ENCODE measurements around the gene SETBP1.

Gene SETBP1

DNA sequence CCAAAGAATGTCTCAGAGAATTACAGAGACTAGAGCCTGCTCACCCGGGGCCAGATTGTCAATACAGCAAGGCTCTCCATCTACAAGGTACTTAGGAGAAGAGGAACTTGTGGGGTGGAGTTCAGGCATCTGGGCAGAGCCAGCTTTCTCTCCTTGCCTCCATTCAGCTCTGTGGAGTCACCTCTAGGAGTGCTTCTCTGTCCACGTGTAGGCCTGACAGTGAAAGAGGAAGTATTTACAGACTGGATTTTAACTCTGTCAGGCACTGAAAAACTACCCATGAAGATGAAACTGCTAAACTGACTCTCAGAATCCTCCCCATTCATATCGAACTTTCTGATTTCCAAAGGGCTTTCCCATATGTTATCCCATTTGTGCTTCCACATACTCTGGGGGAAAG is 315.6 kb downstream of the SETBP1 start:
- DNase-seq: no peak

DNA sequence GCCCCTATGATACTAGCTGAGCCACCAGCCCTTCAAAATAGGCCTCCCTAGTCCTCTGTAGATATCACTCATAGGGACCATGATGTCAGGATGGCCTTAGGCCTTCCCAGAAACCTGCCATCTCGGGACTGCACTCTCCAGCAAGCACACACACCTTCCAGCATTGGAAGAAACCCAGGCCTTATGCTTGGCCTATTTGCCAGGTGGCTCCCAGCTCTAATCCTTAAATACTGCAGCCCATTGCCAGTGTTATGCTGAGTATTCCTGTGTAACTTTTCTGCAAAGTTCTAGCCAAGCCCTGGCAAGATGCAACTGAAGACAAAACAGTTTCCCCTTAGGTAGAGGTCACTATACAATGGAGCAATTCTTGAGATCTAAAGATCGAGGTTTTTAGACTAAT is 316.5 kb downstream of the SETBP1 start:
- no peak for DNase-seq

DNA sequence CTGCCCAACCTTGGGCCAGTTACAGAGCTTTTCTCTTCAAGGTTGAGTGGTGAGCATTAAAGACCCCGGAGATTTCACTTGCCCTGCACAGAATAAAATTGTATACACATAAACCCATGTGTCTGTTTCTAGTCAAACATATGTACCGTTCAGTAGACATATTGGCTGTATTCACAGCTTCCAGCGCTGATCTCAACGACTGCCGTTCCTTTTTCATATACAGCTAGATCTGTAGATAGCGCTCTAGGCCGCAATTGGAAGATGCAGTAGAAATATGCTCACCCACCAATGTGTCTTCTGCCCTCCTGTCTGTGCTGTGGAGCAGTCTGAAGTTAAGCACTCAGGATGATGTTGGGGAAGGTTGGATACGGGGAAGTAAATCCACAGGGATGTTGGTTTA is 317.7 kb downstream of the SETBP1 start:
- no peak for DNase-seq

DNA sequence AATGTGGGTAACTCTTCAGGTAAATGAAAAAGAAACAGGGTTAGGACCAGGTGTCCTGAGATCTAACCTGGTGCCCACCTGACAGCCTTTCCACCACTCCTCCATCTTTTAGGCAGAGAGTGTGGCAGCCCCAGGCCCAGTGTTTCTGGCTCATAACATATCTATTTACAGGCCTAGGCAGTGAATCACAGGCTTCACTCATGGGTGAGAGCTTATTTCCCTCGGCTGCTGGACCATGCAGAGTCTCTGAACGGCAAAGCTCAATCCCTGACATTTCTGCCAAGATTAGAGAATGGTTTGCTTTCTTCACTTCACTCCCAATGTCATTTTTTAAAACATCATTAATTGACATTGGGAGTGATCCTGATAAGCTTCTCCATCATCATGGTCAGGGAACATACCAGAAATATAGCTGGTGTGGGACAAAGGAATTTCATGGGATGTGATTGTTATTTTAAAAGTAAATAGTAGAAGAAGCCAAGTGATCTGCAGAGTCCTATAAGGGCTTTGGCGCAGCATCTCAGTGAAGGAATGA is 323.9 kb downstream of the SETBP1 start:
- DNase-seq: no peak

DNA sequence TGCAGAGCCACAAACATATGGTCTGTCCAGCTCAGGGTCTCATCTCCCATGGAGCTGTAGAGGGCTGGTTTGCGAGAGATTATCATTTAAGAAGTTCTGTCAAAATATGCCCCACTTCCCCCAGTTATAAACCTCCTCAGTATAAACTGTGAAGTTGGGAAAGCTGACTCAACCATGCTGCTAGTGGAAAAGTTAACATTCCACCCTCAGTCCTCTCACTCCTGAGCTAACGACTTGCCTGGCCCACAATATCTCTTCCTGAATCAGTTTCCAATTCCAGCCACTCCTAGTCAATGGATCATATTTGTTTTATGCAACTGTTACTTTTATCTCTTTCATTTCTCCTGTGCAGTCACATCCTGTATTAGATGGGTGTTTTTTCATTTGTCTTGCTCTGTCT is 326.2 kb downstream of the SETBP1 start:
- DNase-seq: no peak

DNA sequence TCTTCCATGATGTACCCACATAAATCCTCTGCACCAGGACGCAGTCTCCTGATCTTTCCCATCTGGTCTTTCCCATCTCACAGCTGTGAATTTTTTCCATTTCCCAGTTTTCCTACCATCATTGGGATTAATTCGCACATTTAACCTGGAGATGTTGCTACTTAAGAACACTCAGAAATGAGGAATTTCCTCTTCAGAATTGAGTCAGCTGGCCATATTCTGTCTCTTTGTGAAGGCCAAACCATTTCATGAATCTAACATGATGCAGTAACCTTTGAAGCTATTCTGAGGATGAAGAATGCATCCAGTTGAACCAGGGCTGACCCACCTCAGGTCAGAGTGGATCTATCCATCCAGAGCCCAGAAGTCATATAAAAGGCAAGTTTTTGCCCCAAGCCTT is 326.8 kb downstream of the SETBP1 start:
- DNase-seq: no peak

DNA sequence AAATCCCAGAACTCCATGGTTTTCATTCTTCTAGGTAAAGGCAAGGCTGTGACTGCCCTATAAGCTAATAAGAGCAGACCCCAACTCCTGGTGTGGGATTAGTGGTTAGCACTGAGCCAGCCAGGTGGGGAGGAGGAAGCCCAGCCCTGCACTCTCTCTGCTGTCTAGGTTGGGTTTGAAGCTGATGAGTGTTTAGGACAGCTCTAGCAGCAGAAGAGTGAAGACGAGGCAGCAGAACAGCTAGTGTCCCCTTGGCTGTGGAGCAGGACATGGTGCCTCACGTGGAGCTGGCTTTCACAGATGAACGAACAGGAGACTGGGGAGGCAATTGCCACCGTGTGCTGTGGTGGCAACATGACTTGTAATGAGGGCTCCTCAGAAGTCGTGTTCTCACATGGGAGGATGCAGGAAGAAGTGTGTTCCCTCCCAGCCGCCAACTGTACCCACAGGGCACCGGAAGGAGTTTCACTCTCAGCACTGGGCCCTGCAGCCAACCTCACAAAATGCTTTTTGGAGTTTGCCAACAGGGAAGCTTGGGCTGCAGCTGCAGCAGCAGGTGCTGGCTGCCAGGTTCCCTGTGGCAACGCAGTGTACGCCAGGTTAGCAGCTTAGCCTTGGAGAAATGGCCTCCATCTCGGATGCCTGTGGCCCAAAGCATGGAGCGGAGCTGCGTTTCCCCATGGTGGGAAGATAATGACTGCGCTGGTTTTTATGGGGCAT is 328.2 kb downstream of the SETBP1 start:
- no peak for DNase-seq

DNA sequence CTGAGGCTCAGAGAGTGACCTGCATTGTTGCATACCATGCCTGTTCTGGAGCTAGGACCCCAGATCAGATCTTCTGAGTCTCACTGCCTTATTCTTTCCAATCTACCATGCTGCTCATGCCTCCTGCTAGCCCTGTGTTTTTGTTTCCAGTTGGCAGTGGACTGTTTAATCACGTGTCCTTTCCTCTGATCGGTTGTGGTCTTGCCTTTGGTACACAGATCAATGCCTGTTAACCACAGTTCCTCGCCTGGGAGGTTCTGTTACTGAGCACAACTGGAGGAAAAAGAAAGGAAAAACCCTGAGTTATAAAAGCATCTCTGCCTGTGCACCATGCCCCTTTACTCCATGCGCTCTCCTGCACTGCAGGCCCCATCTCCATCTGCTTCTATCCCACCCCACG is 329.1 kb downstream of the SETBP1 start:
- DNase-seq: no peak

DNA sequence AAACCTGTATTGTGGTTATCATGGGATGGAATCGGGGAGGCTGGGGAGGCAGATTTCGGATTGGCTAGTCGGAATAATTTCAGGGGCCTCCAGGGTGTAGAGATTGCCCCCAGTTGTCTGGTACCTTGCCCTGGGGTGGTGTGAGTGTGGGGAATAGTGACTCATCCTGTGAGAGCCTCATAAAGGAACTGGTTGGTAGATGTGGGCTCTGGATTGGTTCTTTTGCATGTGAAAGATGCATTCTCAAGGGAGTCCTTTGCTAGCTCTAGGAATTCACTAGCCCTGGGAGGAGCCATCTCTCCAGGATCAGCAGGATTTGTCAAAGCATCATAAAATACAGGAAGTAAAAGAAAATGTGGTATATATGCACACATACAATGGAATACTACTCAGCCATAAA is 331.6 kb downstream of the SETBP1 start:
- DNase-seq: no peak

DNA sequence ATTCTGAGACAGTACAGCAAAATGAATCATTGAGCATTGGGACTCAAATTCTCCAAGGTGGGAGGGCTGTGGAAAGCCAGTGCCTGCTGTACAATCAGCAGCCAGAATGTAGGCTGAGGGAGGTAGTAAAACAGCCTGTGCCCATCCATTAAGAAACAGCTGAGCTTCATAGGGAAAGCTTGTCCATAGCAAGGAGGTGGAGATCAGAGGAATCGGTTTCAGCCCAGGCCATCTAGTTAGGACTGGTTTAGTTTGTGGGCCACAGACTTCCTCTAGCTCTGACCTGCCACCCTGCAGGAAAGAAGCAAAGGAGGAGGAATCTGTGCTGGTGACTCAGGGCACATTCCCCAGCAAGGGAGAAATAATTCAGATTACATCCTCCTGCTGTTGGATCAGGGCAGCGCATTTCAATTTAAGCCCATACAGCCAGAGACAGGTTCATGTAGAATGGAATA is 333.4 kb downstream of the SETBP1 start:
- no peak for DNase-seq

DNA sequence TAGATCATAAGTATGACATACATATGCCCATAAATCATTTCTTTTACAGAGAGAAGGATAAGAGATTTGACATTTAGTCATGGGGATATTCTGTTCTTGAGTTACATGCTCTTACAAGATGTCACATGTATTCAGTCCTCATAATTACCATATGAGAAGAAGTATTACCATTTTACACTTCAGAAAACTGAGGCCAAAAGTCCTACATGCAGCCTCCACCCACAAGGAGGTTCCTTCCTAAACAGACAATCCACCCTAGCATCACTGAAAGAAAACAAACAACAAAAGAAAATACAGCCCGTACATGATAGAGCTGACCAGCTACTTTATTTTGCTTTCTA is 335.1 kb downstream of the SETBP1 start:
- DNase-seq: no peak

DNA sequence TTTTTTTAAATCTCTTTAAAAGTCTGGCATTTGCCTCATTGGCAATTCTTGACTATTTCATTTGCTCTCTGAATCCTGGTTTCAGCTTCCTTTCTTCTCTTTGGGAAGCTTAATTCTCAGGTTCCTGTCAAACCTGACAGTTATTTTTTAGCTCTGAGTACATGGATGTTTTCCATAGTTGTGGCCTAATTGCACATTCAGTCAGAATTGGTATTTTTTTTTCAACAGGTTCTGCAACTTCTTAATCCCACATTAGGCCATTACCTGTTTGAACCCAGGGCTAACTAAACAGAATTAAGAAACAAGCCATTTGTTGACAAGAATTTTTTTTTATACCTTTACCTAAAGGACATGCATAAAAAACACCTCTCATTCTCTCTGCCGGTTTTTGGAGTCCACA is 338.8 kb downstream of the SETBP1 start:
- no peak for DNase-seq

DNA sequence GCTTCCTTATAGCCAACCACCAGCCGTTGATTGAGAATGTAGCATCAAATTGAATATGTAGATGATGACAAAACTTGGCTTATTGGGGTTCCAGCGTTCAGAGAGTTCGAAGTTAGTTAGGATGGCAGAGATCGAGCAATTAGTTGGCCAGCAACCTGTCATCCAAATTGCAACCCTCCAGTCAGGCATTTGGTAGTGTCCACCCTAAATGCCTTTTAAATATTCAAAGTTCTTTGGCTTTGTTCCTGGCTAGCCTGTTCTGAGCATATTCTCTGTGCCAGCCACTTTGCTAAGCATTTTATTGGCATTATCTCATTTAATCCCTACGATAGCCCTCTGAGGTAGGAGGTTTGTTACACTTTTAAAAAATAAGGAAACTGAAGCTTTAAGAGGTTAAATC is 342.8 kb downstream of the SETBP1 start:
- DNase-seq: no peak

DNA sequence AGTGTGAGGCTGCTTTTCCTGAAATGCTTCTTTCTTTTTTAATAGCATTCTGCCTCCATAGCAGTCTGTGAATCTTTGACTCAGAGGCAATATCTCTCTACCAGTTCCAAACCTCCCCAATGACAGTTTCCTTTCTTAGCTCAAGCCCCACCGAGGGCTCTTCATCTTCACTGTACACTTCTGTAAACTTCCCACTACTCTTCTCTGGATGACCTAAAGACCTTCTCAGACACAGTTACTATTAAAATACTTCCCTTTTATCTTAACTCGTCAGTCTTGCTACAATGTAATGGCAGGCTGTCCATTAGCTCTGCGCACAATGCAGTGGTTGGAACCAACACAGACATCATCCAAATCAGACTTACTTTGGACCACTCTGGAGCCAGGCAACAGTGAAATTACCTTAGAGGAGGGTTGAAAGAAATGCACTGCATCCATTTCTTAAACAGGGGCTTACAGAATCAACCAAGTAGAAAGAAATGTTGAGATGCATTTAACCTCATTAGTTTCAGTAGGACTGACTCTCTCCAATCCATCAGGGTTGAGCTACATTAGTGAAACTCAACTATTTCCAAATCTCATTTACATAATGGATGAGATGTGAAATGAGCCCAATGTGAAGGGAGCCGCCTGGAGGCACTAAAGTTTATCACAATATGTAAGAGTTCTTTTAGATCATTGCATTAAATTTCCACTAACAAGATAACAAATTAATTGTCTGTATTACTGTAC is 343.8 kb downstream of the SETBP1 start:
- no peak for DNase-seq

DNA sequence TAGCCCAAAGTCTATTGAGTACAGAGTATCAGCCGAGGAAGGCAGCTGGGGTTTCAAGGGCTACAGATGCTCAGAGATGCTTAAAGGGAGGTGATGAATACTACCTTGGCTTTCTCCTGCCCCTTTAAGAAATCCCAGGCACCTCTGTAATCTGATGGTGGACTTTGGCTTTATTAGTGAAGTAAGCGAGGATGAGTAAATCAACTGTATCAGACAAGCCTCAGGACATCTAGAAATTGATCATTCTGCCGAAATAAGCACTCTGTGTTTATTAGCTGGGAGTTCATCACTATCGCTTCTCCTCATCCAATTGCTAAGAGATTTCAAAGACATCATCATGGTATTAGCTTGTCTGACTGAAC is 344.4 kb downstream of the SETBP1 start:
- DNase-seq: no peak

DNA sequence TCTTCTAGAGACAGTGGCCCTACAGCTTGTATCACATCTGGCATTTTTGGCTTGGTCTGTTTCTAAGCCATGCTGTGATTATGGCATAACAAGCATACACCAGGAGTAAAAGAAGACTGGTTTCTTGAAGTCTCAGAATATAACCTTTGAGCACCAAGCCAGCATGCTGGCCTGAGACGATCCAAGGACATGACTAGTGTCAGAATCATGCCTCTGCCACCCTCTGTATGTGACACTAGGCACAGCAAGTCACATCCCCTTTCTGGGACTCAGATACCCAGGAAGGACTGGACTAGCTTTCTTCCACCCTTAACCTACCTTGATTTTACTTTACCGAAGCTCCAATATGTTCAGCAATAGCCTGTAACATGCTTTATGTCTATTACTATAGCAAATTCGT is 345.5 kb downstream of the SETBP1 start:
- no peak for DNase-seq

DNA sequence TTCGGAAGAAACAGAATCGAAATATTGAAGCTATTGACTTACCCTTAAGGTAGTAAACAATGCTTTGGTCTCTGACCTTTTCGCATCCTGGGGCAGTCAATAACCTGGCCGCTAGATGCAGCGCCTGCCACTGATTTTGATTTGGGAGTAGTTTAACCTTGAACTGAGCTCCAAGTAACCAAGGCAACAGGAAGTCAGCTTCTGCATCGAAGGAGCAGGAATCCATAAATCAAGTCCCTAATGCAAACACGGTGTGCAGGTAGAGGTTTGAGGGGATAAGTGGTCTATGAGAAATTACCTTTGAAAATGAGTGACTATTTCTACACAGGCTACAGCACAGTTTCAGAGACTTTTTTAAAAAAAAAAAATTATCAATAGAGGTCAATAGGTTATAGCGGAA is 353.5 kb downstream of the SETBP1 start:
- DNase-seq: no peak

DNA sequence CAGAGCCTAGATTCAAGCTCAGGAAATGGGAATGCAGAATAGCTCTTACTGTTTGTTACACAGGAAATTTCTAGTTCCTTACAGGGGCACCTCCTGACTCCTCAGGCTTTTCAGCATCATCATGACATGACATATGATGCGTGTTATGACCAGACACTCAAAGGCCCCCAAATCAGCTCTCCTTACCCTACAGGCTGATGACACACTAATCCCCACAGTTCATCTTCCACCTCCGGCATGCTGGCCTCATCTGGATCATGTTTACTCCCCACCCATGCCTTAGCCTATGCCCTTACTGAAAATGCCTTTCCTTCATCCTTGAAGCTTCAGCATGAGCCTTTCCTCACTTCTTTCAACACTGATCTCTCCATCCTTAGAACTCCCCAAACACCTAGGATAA is 356.9 kb downstream of the SETBP1 start:
- DNase-seq: no peak

DNA sequence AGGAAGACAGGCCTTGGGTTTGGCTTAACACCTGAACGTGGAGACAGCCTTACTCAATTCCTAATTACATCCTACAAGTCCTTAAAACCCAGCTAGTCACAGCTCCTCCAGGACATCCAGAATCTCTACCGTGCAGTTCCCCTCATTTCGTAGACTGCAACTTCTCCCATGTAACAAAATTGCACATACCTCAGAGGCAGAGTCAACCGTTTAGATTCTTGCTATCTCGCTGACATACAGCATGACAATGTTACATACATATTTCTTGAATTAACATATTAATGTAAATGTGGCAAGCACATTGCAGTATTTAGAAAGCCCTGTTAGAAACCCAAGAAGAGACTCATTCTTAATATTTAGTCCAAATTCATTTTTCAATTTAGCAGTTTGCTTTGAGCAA is 358.7 kb downstream of the SETBP1 start:
- no peak for DNase-seq

DNA sequence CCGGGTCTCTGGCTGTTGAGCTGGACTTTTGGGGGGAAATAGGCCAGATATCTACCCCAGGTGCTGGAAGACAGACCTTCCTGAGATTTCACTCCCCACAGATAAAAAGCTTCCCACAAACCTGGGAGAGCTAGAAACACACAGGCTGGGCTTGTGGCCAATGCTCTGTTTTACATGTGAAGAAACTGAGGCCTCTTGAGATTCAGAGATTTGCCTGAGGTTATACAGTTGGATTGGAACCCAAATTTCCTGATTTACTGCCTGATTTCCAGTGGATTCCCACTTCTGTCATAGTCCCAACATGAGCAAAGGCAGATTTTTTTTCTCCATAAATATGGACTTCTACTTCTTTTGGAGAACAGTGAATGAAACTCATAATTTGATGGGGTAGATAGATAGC is 360.2 kb downstream of the SETBP1 start:
- DNase-seq: no peak

DNA sequence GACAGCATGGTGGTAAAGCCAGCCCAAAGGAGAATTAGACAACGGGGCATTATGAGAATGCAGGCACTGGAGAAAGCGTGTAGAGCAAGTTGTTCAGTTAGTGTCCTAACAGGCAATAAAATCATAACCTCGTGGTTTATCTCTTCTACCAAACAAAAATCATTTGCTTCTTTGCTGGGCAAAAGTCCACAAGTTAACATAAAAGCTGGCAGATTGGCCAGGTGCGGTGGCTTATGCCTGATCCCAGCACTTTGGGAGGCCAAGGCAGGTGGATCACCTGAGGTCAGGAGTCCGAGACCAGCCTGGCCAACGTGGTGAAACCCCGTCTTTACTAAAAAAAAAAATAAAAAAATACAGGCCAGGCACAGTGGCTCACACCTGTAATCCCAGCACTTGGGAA is 364.1 kb downstream of the SETBP1 start:
- DNase-seq: no peak

DNA sequence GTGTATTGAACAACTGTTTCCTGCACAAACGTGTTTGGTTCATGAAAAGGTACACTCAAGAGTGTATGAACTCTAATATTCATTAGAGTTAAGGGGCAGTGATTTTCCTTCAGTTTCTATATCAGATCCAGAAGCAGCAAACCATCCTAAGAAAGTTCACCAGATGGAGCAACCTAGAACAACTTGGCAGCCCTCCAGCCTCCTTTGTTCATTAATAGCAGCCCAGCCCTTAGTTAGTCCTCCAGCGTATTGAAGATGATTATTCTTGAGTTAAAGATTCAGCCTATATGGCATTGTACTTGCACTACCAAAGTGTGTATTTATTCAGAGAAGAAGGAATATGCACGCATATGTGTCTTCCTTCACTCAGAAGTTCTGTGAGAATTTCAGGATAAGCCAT is 365.5 kb downstream of the SETBP1 start:
- DNase-seq: no peak

DNA sequence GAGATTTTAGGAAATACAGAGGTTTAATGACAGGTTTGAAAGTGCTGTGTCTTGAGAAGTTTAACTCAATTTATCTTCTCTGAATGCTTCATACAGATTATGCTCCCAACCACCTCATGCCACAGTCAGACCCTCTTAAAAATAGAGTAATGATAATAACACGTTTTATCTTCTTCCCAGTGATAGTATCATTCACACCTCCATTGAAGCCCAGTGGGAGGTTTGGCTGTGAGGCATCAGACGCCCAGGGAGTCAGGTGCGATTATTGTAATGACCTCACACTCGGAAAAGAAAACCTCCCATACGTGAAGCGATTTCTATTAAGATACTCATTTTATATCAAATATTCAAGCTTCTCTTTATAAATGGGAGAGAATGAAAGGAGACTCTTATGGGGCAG is 366.3 kb downstream of the SETBP1 start:
- no peak for DNase-seq

DNA sequence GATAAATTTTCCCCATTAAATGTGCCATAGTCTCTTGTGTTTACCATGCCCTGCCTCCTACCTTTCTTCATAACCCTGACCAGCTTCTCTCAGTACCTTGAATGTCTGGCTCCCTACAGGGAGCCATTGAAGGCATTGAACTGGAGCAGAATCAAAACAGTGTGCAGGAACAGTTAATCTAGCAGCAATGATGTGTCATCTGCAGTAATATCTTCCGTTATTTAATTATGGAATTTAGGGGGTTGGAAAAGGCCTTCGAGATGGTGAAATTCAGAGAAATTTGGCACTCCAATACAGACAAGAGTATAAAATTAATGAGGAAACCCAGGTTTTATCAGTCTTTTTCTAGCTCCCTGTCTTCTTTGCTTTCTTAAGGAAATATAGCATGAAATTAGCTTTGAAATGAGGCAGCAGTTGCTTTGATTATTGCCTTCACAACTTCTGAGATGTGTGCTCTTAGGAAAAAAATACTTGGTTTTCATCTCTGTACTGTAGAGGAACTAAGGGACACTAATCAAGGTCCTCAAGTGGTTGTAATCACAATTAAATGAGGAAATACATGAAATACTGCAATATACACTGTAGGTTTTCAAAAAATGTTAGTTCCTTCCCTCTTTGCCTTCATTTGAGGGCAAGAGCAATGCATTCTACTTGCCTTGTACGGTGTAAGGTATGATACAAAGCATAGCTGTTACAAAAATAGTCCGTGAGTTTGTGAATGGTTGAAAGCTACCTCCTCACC is 369.1 kb downstream of the SETBP1 start:
- DNase-seq: no peak

Data from midbrain (tissue), 1 donor.